ENCODE data around the gene SRRM3. TPM values are rescaled to one million over a fixed set of nuclear protein-coding genes. Genes with fewer than 3 reads are reported as not detected.

The SRRM3 gene
- total RNA-seq, 2 experiments from 2014 or later: not detected

- CTCF ChIA-PET (ENCODE audit: unreplicated experiment): no interaction called here
- Histone ChIP-seq H3K79me2 (ENCODE audit: insufficient read depth, low read depth, low read length) (no peaks in the 10 kb centered on the region), H3K4me3 (ENCODE audit: low read depth, low read length, poor library complexity, severe bottlenecking) (no peak overlapping the region), H3K9me2 (ENCODE audit: insufficient read depth, low read length) (no peaks in the 10 kb centered on the region), H3K4me2 (ENCODE audit: low read length) (no peak overlapping the region), H3K27ac (ENCODE audit: low read depth, low read length, poor library complexity, severe bottlenecking) (no peak overlapping the region), H3K36me3 (ENCODE audit: insufficient read depth, low read length) (no peaks in the 10 kb centered on the region), H3K4me1 (ENCODE audit: insufficient read depth, low read length, poor library complexity, severe bottlenecking) (no peaks in the 10 kb centered on the region), H3K9me3 (ENCODE audit: low read length) (no peaks in the 10 kb centered on the region), H2AFZ (ENCODE audit: low read length) (no peak overlapping the region), H4K20me1 (ENCODE audit: insufficient read depth, low read length) (no peaks in the 10 kb centered on the region)
- BruUV-seq (replicated peaks): no TSS peak
- no peak for DNase-seq (ENCODE audit: low spot score)
- POLR2A ChIA-PET: no interaction called here
- intact Hi-C loops (cut with micrococcal nuclease; ENCODE audit: unreplicated experiment): no loop called here
- TF ChIP-seq CTCF (conservative IDR thresholded peaks at IDR 0.05; ENCODE audit: low read length): no peak
- TF ChIP-seq EZH2phosphoT487 (IDR thresholded peaks at IDR 0.05; ENCODE audit: borderline replicate concordance, low read depth, low read length): no peak
Observed at GRCh38 chr7:76179686-76180085, 22.0 kb upstream of the SRRM3 start.

- H3K9me2 ChIP-seq (ENCODE audit: insufficient read depth, low read length): no peaks in the 10 kb centered on the region
- H3K36me3 ChIP-seq (ENCODE audit: insufficient read depth, low read length): no peaks in the 10 kb centered on the region
- H3K79me2 ChIP-seq (ENCODE audit: insufficient read depth, low read depth, low read length): no peaks in the 10 kb centered on the region
- ChIA-PET POLR2A (no interaction called here), CTCF (ENCODE audit: unreplicated experiment) (no interaction called here)
- DNase-seq (ENCODE audit: low spot score): no peak
- no peak overlapping the region for H3K4me3 ChIP-seq (ENCODE audit: low read depth, low read length, poor library complexity, severe bottlenecking)
- H3K9me3 ChIP-seq (ENCODE audit: low read length): no peaks in the 10 kb centered on the region
- no peak for TF ChIP-seq EZH2phosphoT487 (IDR thresholded peaks at IDR 0.05; ENCODE audit: borderline replicate concordance, low read depth, low read length)
- no peak for TF ChIP-seq CTCF (conservative IDR thresholded peaks at IDR 0.05; ENCODE audit: low read length)
- intact Hi-C loops (cut with micrococcal nuclease; ENCODE audit: unreplicated experiment): no loop called here
- BruUV-seq (replicated peaks): no TSS peak
- H2AFZ ChIP-seq (ENCODE audit: low read length): no peak overlapping the region
- no peaks in the 10 kb centered on the region for H3K4me1 ChIP-seq (ENCODE audit: insufficient read depth, low read length, poor library complexity, severe bottlenecking)
- H3K27ac ChIP-seq (ENCODE audit: low read depth, low read length, poor library complexity, severe bottlenecking): no peak overlapping the region
- H4K20me1 ChIP-seq (ENCODE audit: insufficient read depth, low read length): no peaks in the 10 kb centered on the region
- H3K4me2 ChIP-seq (ENCODE audit: low read length): no peak overlapping the region
Observed at GRCh38 chr7:76182225-76182960, 19.3 kb upstream of the SRRM3 start.

DNA sequence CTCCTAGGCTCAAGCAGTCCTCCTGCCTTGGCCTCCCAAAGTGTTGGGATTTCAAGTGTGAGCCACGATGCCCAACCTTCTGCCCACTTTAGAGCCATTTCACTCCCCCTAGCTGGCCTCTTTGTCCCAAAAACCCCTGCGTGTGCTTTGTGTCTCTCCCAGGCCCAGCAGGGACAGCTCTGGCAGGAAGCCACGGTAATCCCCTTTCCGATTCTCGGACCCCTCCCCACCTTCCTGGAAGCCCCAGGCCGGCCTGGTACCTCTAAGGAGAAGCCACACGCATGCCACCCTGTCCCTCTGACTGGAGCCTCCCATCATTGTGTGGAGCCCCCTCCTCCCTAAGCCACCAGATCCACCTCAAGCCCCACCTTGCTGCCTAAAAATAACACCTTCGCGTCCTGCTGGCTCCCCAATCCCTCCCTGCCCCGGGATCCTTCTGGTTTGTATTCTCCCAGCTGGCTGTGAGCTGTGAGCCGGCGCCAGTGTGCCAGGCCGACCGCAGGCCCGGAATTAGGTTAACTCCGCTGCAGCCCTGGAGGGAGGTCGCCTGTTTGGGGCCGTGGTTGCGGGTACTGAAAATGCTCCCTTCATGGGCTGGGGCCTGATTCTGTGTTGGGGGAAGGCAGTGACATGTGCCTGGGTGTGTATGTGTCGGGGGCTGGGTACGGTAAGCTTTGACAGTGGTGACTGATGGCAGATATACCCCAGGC, 16.4 kb upstream of the SRRM3 start:
- TF ChIP-seq CTCF (conservative IDR thresholded peaks at IDR 0.05; ENCODE audit: low read length) (no peak), EZH2phosphoT487 (IDR thresholded peaks at IDR 0.05; ENCODE audit: borderline replicate concordance, low read depth, low read length) (no peak)
- ChIA-PET POLR2A (no interaction called here), CTCF (ENCODE audit: unreplicated experiment) (no interaction called here)

More for the DNA sequence above, 16.4 kb upstream of the SRRM3 start:
- H3K4me2 ChIP-seq (ENCODE audit: low read length): no peak overlapping the region
- intact Hi-C loops (cut with micrococcal nuclease; ENCODE audit: unreplicated experiment): no loop called here
- H3K79me2 ChIP-seq (ENCODE audit: insufficient read depth, low read depth, low read length): no peaks in the 10 kb centered on the region
- H3K36me3 ChIP-seq (ENCODE audit: insufficient read depth, low read length): no peaks in the 10 kb centered on the region
- H3K4me1 ChIP-seq (ENCODE audit: insufficient read depth, low read length, poor library complexity, severe bottlenecking): no peaks in the 10 kb centered on the region
- no peaks in the 10 kb centered on the region for H3K9me2 ChIP-seq (ENCODE audit: insufficient read depth, low read length)
- no peak overlapping the region for H3K27ac ChIP-seq (ENCODE audit: low read depth, low read length, poor library complexity, severe bottlenecking)
- no peak overlapping the region for H3K4me3 ChIP-seq (ENCODE audit: low read depth, low read length, poor library complexity, severe bottlenecking)
- no peak for DNase-seq (ENCODE audit: low spot score)
- BruUV-seq (replicated peaks): no TSS peak
- no peaks in the 10 kb centered on the region for H4K20me1 ChIP-seq (ENCODE audit: insufficient read depth, low read length)
- no peak overlapping the region for H2AFZ ChIP-seq (ENCODE audit: low read length)
- no peaks in the 10 kb centered on the region for H3K9me3 ChIP-seq (ENCODE audit: low read length)
